Uterus (tissue), 4 donors: ENCODE results near the gene SLCO3A1. TPM values are rescaled to one million over a fixed set of nuclear protein-coding genes. Genes with fewer than 3 reads are reported as not detected.

Experiments
- DNase-seq, 2 donors: peaks; one replicate each; pipeline ENCODE4 v3.0.0-alpha.2; 2019 to 2020
- H3K27ac ChIP-seq, 2 donors: fragments of 200-600 bp; sonication (generic); 1 replicate in 1 of 2; 2 replicates in 1 of 2; pipeline ENCODE4 v1.5.1; 2016 to 2018
- H3K27me3 ChIP-seq, 2 donors: fragments of 200-600 bp; sonication (generic); one replicate each; pipeline ENCODE4 v1.5.1; 2018 to 2019; ENCODE audit warnings: control low read depth in 1 of 2
- H3K36me3 ChIP-seq, 2 donors: fragments of 200-600 bp; sonication (generic); one replicate each; pipeline ENCODE4 v1.5.1; 2019; ENCODE audit warnings: control low read depth in 1 of 2
- H3K4me1 ChIP-seq, 2 donors: fragments of 200-600 bp; sonication (generic); one replicate each; pipeline ENCODE4 v1.5.1; 2018 to 2019; ENCODE audit warnings: control low read depth in 1 of 2
- H3K4me3 ChIP-seq, 2 donors: fragments of 200-600 bp; sonication (generic); 1 replicate in 1 of 2; 2 replicates in 1 of 2; pipeline ENCODE4 v1.5.1; 2018 to 2019; ENCODE audit warnings: mild to moderate bottlenecking in 1 of 2
- H3K9me3 ChIP-seq, 2 donors: fragments of 200-600 bp; sonication (generic); one replicate each; pipeline ENCODE4 v1.5.1; 2019; ENCODE audit warnings: control low read depth in 1 of 2
- POLR2A ChIP-seq, 2 donors: fragments of 450-650 bp; IDR thresholded peaks; one replicate each; pipeline ENCODE4 v1.6.1; 2016; ENCODE audit warnings: antibody characterized with exemption in 2 of 2, mild to moderate bottlenecking in 1 of 2, moderate library complexity in 1 of 2
- intact Hi-C: fragments of 100-400 bp; cut with DNase I; formaldehyde crosslinking; loops from one replicate; pipeline ENCODE4 v1.15.1; 2023; ENCODE audit warnings: low total_unique reads
- total RNA-seq, 4 donors: library from RNA; depleted of rRNA in 3 of 4; stranded (reverse); fragments of >200 nt in 3 of 4; gene quantifications; one replicate each; pipeline versions ENCODE4 v1.1.0 to v1.2.4, GENCODE V29; 2014 to 2023
- TF ChIP-seq, protein P1 (sequence below), 4 experiments: fragments of 200-600 bp in 2 of 4; fragments of 450-650 bp in 2 of 4; sonication (generic) in 2 of 4; IDR thresholded peaks; one replicate each; pipeline ENCODE4 v1.5.1; 2016 to 2019; ENCODE audit warnings: antibody characterized with exemption in 4 of 4, mild to moderate bottlenecking in 2 of 4, moderate library complexity in 1 of 4
- donor health status: DM: yes; HTN: yes; CAD: no.

The SLCO3A1 gene
- total RNA-seq, 4 donors from 2014 or later = 4.4 to 26.1 (median 9.5) TPM

DNA sequence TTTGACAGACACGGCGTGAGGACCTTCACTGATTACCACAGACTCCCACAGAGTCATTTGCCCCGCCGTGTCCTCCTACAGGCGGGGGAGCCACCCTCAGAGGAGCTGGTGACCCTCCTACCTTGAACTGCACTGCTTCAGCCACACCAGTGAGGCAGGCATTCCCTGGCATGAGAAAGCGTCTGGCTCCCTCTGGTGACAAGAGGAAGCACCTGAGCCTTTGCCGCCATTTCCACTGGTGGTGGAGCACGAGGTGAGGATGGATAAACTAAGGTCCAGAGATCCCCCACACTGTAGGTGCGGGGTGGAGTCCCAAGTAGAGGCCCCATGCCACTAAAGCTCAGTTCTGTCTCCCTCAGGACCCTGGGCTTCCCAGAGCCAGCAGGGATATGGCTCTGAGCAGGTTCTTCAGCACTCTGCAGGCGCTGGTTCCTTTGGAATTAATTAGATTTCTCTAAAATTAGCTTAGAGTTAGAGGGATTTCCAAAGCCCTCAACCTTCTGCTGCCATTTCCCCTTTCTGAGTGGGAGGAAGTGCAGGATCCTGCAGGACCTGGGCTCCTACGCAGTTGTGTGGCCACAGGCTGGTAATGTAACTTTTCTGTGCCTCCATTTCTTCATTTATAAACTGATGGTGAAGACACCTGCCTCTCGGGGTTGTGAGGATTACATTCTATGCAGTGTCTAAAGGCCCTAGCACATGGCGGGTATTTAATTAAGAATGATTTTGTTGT, 224.0 kb downstream of the SLCO3A1 start:
- intact Hi-C loops = loop anchor here (5.0 kb wide), 1 partner anchor 225 kb away; the partner anchor contains the start of gene SLCO3A1

DNA sequence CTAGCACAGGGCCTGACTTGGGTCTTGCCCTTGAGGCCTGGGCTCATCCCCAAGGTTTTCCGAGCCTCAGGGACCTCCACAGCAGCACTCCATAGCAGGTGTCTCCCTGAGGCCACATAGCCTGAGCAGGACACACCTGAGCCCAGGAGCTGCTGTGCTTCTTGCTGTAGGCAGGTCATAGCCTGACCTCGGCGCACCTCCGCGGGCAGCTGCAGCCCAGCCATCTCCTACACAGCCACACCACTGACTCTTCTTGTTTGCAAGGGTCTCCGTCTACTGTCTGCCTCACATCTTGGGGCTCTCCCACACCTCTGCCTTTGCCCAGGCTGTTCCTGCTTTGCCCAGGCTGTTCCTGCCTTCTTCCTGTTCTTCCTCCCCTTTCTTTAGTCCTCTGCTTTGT, 224.8 kb downstream of the SLCO3A1 start:
- H3K4me3 ChIP-seq = no peak overlapping the region
- H3K4me1 ChIP-seq = no peaks in the 10 kb centered on the region
- no peaks in the 10 kb centered on the region for H3K9me3 ChIP-seq
- no peaks in the 10 kb centered on the region for H3K27me3 ChIP-seq
- TF ChIP-seq, protein P1, sequence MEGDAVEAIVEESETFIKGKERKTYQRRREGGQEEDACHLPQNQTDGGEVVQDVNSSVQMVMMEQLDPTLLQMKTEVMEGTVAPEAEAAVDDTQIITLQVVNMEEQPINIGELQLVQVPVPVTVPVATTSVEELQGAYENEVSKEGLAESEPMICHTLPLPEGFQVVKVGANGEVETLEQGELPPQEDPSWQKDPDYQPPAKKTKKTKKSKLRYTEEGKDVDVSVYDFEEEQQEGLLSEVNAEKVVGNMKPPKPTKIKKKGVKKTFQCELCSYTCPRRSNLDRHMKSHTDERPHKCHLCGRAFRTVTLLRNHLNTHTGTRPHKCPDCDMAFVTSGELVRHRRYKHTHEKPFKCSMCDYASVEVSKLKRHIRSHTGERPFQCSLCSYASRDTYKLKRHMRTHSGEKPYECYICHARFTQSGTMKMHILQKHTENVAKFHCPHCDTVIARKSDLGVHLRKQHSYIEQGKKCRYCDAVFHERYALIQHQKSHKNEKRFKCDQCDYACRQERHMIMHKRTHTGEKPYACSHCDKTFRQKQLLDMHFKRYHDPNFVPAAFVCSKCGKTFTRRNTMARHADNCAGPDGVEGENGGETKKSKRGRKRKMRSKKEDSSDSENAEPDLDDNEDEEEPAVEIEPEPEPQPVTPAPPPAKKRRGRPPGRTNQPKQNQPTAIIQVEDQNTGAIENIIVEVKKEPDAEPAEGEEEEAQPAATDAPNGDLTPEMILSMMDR (IDR thresholded peaks at IDR 0.05) = no peak
- no peak for TF ChIP-seq POLR2A (IDR thresholded peaks at IDR 0.05)
- intact Hi-C loops = loop anchor here (5.0 kb wide), 1 partner anchor 226 kb away; the partner anchor contains the start of gene SLCO3A1
- DNase-seq = no peak
- H3K27ac ChIP-seq = no peak overlapping the region
- no peaks in the 10 kb centered on the region for H3K36me3 ChIP-seq

More for the DNA sequence above, 224.0 kb downstream of the SLCO3A1 start:
- no peaks in the 10 kb centered on the region for H3K36me3 ChIP-seq
- no peak overlapping the region for H3K4me3 ChIP-seq
- no peak for TF ChIP-seq POLR2A (IDR thresholded peaks at IDR 0.05)
- TF ChIP-seq, protein P1 (IDR thresholded peaks at IDR 0.05) = peak; percentile 65 to 81 (median 70)
- H3K27me3 ChIP-seq = no peaks in the 10 kb centered on the region
- H3K9me3 ChIP-seq = no peaks in the 10 kb centered on the region
- peak; percentile 65 to 70 for DNase-seq
- no peak overlapping the region for H3K27ac ChIP-seq
- H3K4me1 ChIP-seq = no peaks in the 10 kb centered on the region

DNA sequence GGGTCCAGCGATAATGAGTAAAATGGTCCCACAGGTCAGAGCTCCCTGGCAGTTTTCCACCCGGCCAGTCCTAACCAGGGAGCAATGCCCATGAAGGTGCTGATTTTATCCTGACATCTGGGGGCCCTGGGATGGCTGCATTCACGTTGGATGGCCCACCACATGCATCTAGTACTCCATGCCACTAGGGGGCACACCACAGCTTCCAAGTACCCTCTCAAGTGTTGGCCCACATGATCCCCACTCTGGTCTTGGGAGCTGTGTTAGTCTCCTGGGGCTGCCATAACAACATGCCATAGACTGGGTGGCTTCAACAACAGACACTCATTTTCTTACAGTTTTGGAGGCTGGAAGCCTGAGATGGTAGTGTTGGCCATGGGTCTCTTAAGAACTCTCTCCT, 225.5 kb downstream of the SLCO3A1 start:
- no peaks in the 10 kb centered on the region for H3K4me1 ChIP-seq
- no peaks in the 10 kb centered on the region for H3K9me3 ChIP-seq
- intact Hi-C loops = loop anchor here (5.0 kb wide), 1 partner anchor 227 kb away; the partner anchor contains the start of gene SLCO3A1
- H3K4me3 ChIP-seq = no peak overlapping the region
- no peaks in the 10 kb centered on the region for H3K36me3 ChIP-seq
- TF ChIP-seq POLR2A (IDR thresholded peaks at IDR 0.05) = no peak
- TF ChIP-seq, protein P1 (IDR thresholded peaks at IDR 0.05) = no peak
- no peak overlapping the region for H3K27ac ChIP-seq
- no peaks in the 10 kb centered on the region for H3K27me3 ChIP-seq
- no peak for DNase-seq

DNA sequence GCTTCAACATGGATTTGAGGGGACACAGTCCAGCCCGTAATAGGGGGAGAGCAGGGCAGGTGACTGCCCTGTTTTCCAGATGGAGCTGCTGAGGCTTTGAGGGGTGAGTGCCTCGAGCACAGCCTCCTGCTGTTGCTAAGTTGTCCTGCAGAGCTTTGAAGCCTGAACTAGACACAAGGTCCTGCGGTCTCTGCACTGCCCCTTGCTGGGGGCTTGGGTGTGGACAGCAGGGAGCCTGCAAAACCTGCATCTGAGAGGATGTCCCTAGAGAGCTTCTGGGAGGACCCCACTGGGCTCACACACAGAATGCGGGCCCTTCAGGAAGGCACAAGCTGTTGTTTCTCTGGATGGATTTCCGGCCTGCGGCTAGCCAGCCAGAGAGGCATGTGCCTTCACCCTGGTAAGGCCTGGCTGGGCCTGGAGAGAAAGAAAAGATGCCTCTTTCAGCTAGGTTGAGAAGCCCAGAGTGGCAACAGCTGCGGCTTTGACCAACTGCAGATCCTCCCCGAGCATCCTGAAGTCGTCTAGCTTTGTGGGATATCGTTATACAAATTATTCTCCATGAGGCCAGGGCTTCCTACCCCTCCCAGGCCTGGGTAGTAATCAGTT, 226.2 kb downstream of the SLCO3A1 start:
- Histone ChIP-seq H3K27me3 (no peaks in the 10 kb centered on the region), H3K27ac (no peak overlapping the region), H3K4me1 (no peaks in the 10 kb centered on the region), H3K36me3 (no peaks in the 10 kb centered on the region), H3K9me3 (no peaks in the 10 kb centered on the region), H3K4me3 (no peak overlapping the region)
- TF ChIP-seq, protein P1 (IDR thresholded peaks at IDR 0.05) = no peak
- no peak for TF ChIP-seq POLR2A (IDR thresholded peaks at IDR 0.05)
- intact Hi-C loops = loop anchor here (5.0 kb wide), 1 partner anchor 227 kb away; the partner anchor contains the start of gene SLCO3A1
- no peak for DNase-seq
